Lower leg skin (tissue), 3 donors: ENCODE results near the gene ACSF3.

Experiments used
- CTCF ChIP-seq, 3 donors: fragments of 450-650 bp; IDR thresholded peaks; one replicate each; pipeline ENCODE4 v1.5.1; 2016; ENCODE audit warnings: antibody characterized with exemption in 3 of 3, mild to moderate bottlenecking in 3 of 3, moderate library complexity in 2 of 3
- POLR2A ChIP-seq, 2 donors: fragments of 450-650 bp; IDR thresholded peaks; one replicate each; pipeline ENCODE4 v1.6.1; 2016 to 2017; ENCODE audit warnings: antibody characterized with exemption in 2 of 2, mild to moderate bottlenecking in 1 of 2, moderate library complexity in 1 of 2

GRCh38 chr16:89112377-89113151 lies 18.9 kb downstream of the ACSF3 start:
- TF ChIP-seq POLR2A (IDR thresholded peaks at IDR 0.05) (no peak), CTCF (IDR thresholded peaks at IDR 0.05) (no peak)
